NAMALWA (cell line): ENCODE measurements around the gene RACGAP1.

Source experiments
- DNase-seq: peaks from one replicate; pipeline ENCODE4 v3.0.0-alpha.2; 2015; ENCODE audit warnings: low spot score

Gene RACGAP1

GRCh38 chr12:50056639-50056976 lies 31.3 kb upstream of the RACGAP1 start:
- DNase-seq, result no peak

DNA sequence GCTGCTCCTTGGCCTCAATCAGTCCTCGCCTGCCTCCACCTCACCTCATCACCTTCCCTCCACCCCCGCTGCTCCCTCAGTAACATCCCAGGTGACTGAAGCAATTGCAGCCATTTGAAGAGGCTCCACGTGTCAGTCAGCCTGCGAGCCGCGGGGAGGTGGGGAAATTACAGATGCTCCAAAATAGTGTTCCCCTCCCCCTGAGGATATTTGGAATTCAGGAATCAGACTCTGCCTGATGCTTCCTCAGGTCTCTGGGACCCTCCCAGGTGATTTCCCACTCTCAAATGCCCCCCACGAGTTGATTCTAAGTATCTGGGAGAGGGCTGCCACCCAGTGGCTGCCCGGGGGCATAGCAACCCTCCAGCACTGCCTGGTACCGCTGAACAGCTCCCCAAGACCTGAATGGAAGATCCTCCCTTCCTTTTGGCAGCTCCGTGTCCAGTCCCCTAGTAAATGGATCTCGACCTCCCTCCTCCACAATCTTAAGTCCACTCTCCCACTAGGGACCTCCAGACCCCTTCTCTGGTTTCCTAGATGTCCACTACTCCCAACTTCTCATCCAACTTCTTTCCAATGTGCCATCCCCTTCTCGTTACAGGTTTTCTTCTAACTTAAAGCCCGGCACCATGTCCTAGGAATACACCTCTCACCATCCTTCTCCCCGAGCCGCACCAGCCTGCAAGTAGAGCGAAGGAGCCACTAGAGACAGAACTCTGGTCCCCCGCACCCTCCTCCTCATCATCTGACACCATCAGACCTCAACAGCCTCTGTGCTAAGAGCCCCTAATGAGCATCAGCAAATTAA lies 30.7 kb upstream of the RACGAP1 start:
- peak; percentile 62 for DNase-seq

DNA sequence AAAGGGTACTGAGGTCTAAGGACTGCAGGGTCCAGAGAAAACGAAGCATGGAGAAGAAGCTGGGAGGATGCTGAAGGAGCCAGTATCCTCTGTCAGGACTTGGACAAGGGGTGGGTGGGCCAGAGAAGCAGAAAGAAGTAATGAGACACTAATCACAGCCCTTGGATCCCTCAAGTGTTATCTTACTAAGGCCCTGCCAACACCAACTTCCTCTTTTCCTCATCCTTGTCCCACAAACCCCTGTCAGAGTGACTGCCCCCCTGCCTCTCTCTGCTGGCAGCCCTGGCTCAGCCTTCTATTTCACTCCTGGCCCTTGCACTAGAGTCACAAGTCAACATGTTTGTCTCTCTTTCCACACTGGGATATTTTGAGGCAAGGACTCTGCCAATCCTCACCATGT lies 28.3 kb upstream of the RACGAP1 start:
- DNase-seq, result no peak

DNA sequence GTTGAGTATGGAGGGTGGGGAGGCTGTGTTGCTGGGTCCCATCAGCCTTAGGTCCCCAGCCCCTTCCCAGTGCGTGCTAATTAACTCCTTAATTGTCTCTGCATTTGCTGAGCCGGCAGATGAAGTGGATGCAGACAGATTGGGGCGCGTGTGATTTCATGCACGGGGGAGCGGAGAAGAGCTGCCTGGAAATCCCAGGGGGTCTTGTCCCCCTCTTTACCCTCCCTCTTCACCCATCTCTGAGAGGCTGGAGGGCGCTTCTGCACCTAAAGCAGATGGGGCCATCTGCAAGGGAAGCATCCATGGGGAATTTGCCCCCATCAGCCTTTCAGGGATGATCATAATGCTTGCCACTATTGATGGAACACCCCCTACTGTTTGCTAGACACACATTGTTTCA lies 27.7 kb upstream of the RACGAP1 start:
- no peak for DNase-seq

DNA sequence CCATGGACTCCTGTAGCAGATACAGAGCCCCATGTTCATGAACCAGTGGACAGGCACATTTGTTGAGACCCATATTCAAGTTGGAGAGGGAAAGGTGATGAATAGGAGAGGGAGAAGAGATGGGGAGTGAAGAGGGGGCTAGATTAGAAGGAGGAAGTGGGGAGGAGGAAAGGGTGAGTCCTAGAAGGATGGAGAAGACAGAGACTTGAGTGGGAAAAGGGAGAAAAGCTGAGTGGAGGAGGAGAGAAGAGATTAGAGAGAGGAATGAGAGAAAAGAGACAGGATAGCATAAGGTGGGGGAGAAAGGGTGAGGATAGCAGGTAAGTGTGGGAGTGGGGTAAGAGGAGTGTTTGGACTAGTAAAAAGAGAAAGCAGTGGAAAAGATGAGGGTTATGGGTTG lies 27.2 kb upstream of the RACGAP1 start:
- DNase-seq, result no peak

DNA sequence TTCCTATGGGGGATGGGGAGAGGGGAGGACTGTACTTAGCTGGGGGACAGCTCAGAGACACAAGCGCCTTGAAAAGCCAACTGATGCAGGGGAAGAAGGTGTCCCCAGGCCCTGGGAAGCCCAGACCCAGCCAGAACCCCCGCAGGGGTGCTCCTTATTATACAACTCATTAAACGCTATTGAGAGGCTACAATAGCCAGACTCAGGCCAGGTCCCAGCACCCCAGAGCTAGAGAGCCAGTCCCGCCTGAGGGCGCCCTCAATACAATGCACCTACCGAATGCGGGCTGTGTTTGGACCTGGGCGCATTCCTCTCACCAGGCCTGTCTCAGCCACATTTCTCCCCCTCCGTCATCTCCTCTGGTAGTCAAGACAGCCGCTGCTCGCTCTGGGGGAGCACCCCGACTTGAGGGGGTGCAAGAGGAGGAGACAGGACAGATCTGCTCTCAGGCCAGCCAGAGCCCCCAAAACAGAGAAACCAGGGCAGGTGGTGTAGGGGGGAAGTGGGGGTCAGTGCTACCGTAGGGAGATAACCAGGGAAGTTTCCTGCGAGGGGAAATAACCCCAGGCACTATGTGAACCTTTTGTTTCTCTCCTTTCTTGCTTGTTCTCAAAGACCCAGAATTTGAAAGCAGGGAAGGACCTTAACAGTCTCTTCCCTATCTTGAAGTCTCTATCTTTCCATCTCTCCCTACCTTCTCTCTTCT lies 26.0 kb upstream of the RACGAP1 start:
- DNase-seq, result no peak

- no peak for DNase-seq
Observed at GRCh38 chr12:50050410-50051098, 25.3 kb upstream of the RACGAP1 start.

DNA sequence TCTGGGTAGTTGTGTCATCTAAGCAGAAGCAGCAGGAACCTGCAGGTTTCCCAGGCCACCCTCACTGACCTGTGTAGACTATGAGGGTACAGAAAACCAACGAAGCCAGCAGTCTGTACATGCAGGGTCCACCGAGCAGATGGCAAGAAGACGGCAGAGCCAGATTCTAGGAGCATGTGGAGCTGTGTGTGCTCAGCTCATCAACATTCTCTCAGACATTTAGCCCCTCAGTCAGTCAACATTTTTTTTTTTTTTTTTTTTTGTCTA lies 24.8 kb upstream of the RACGAP1 start:
- no peak for DNase-seq

DNA sequence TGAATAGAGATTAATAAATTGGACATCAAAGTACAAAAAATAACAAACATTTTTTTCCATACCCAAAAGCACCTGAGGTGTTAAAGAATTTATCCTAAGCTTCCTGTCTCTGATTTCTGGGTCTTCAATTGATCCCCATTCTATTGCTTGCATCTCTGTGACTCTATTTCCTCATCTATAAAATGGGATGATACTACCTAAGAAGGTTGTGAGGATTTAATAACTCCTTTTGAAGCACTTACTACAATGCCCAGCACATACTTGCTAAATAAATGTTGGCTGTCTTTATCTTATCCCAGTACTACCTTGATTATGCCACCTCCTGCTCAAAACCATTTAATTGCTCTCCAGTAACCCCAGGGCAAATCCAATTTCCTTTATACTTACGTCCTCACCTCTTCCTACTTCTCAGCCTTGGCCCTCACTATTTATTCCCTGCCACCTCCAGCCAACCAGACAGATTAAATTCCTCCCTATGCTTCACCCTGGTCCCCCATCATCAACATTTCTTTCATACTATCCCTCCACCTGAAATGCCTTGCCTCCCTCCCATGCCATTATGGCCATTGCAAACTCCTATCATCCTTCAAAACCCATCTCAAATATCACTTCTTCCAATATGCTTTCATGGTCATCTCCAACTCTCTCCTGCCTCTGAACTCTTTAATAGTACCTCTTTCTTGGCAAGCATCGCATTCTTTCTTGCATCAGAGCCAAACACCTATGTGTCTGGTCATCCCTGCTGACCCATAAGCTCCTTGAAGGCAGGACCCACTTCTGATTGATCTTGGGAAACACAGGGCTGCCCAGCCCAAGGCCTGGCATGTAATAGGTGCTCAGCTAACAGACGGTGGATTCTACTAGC lies 24.2 kb upstream of the RACGAP1 start:
- DNase-seq, result no peak

- no peak for DNase-seq
Observed at GRCh38 chr12:50047693-50048250, 22.5 kb upstream of the RACGAP1 start.

- no peak for DNase-seq
Observed at GRCh38 chr12:50043854-50044253, 18.6 kb upstream of the RACGAP1 start.

- DNase-seq, result no peak
Observed at GRCh38 chr12:50043308-50043707, 18.0 kb upstream of the RACGAP1 start.

DNA sequence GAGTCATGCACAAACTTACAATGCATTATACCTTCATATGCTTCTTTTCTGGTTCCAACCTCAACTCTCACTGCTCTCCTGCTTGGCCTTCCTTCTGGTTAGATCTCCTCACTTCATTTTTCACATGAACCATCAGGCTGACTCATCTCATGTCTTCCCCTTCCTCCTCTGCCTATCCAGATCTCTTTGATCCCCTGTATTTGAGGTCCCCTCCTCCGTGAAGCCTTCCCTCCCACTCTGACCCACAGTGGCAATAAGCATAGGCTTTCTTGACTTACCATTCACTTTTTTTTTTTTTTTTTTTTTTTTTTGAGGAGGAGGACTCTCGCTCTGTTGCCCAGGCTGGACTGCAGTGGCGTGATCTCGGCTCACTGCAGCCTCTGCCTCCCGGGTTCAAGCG lies 17.4 kb upstream of the RACGAP1 start:
- DNase-seq, result no peak

DNA sequence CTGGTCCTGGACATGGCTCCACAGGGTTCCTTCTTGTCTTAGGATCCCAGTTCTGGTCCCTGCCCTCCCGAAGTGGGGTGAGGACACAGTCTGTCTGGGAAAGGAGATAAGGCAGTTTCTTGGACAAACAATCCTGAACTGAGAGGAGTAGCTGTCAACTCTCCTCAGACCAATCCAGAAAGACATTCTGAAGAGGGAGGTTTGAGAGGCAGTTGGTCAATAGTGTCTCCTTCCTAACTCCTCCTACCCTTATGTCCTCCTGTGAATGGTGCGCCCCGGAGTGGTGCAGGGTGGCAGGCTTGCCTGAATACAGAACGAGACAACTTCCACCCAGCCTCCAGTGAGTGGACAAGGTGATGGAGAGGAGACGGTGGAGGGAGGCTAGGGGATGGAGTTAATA lies 16.7 kb upstream of the RACGAP1 start:
- DNase-seq, result no peak

DNA sequence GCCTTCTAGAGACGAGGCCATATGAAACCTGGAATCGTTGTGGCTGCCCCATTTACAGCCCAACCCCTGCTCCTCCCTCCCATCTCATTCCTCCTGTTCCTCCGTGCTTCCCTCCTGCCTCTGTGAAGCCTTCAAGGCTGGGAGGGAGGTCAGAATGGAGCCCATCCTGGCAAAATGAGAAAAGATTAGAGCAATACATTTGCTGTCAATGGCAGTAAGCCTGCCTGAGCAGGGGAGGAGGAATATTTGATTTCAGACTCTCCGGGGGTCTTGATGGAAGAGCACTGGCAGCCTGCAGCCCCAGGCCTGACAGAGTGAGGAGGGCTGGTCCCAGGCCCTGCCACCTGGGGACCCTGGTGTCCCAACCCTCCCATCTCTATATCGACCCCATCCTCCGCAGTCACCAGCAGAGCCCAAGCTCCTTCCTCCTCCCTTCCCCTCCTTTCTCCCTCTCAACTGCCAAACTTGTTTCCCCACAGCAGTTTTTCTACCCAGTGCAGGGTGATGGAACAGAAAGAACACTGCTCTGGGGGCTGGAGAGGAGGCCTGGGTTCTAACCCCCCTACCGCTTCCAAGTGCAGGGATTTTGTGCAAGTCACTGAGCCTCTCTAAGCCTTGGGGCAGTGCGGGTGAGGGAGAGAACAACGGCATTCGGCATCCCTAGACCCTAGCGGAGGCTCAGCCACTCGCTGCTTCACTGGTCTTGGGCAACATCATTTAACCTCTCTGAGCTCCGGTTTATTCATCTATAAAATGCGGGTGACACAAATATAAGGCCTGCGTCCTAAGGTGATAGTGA lies 16.0 kb upstream of the RACGAP1 start:
- DNase-seq, result no peak

DNA sequence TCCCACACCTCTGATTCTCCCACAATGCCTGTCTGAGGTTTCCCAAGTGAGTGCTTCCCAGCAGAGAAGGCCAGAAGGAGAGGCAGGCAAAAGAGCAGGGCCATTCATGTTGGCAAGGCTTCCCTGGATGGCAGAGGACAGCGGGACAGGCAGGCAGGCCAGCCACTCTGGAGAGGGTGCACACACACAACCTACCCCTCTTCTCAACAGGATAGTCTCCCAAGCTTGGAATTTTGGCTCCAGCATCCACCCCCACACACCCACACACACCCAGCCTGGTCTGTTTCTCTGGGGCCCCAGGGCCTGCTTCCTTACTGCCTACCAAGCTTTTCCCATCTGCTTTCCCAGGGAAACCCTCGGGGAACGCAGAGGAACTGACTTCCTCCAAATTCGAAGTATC lies 15.4 kb upstream of the RACGAP1 start:
- no peak for DNase-seq

- peak; percentile 85 for DNase-seq
Observed at GRCh38 chr12:50039151-50039835, 14.0 kb upstream of the RACGAP1 start.

DNA sequence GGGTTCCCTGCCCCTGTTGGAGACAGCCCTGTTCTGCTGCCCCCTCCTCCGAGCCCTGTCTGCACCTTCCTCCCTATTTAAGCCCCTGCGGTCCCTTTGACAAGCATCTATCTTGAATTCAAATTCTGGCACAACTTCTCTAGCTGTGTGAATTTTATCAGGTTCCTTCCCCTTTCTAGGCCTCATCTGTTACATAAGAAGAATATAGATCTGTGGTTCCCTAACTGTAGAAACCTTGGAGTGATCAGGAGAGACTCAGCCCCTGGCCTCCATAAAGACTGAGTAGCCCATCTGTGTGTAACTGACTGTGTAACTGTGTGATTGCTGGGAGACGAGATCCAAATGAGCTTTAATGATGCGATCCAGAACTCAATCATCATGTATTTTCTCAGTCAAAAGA lies 13.0 kb upstream of the RACGAP1 start:
- DNase-seq, result no peak

- no peak for DNase-seq
Observed at GRCh38 chr12:50032854-50033581, 7.7 kb upstream of the RACGAP1 start.

GRCh38 chr12:50032515-50032853 lies 7.2 kb upstream of the RACGAP1 start:
- DNase-seq, result no peak
